HepG2 (cell line): Measurements from ENCODE around the gene IGF2. TPM values are rescaled to one million over a fixed set of nuclear protein-coding genes. Genes with fewer than 3 reads are reported as not detected.

Experiments
- ATRX ChIP-seq: sonication (generic); formaldehyde crosslinking; IDR thresholded peaks from 2 replicates; pipeline ENCODE4 v1.4.0; 2020; ENCODE audit warnings: missing genetic modification reagents, borderline replicate concordance
- BRF2 ChIP-seq: sonication (generic); formaldehyde crosslinking; IDR thresholded peaks from 2 replicates; pipeline ENCODE4 v1.8.1; 2022; ENCODE audit warnings: mild to moderate bottlenecking, missing genetic modification reagents
- CENPT ChIP-seq: sonication (generic); formaldehyde crosslinking; IDR thresholded peaks from 2 replicates; pipeline ENCODE4 v1.8.0; 2022; ENCODE audit warnings: low read depth, mild to moderate bottlenecking, moderate library complexity, missing genetic modification reagents
- ELK4 ChIP-seq: sonication (generic); formaldehyde crosslinking; IDR thresholded peaks from 2 replicates; pipeline ENCODE4 v1.9.0; 2021; ENCODE audit warnings: missing genetic modification reagents, borderline replicate concordance
- FOXP1 ChIP-seq, 2 experiments: fragments of 450-650 bp in 1 of 2; IDR thresholded peaks; 2 replicates each; pipeline ENCODE4 v1.6.1; 2017 to 2018; ENCODE audit warnings: antibody characterized with exemption in 1 of 2
- HMGXB4 ChIP-seq, 2 experiments: sonication (generic) in 1 of 2; formaldehyde crosslinking in 1 of 2; IDR thresholded peaks; 2 replicates each; pipeline versions ENCODE4 v1.4.0 to v1.6.1; 2018 to 2020; ENCODE audit warnings: missing genetic modification reagents in 2 of 2, borderline replicate concordance in 1 of 2, low read depth in 1 of 2, mild to moderate bottlenecking in 1 of 2, missing biosample characterization in 1 of 2
- MED13 ChIP-seq: sonication (generic); formaldehyde crosslinking; IDR thresholded peaks from 2 replicates; pipeline ENCODE4 v1.5.0; 2020; ENCODE audit warnings: missing genetic modification reagents
- MEIS2 ChIP-seq: sonication (generic); formaldehyde crosslinking; IDR thresholded peaks from 2 replicates; pipeline ENCODE4 v1.9.0; 2021; ENCODE audit warnings: mild to moderate bottlenecking, missing genetic modification reagents
- NR2C2 ChIP-seq: sonication (generic); formaldehyde crosslinking; IDR thresholded peaks from 2 replicates; pipeline ENCODE4 v1.4.0; 2020; ENCODE audit warnings: missing genetic modification reagents, mild to moderate bottlenecking, moderate library complexity, borderline replicate concordance
- RORA ChIP-seq: sonication (generic); formaldehyde crosslinking; IDR thresholded peaks from 2 replicates; pipeline ENCODE4 v1.5.0; 2020; ENCODE audit warnings: mild to moderate bottlenecking, missing genetic modification reagents, moderate library complexity
- SAFB2 ChIP-seq: sonication (generic); formaldehyde crosslinking; IDR thresholded peaks from 2 replicates; pipeline ENCODE4 v1.5.1; 2020; ENCODE audit warnings: missing genetic modification reagents, low read depth, mild to moderate bottlenecking, borderline replicate concordance
- SMARCE1 ChIP-seq: fragments of 450-650 bp; IDR thresholded peaks from 2 replicates; pipeline ENCODE4 v1.6.1; 2017; ENCODE audit warnings: borderline replicate concordance
- SRF ChIP-seq: IDR thresholded peaks from 2 replicates; pipeline ENCODE4 v1.6.1; 2011; ENCODE audit warnings: mild to moderate bottlenecking, low read depth, low read length, moderate library complexity
- ZBTB46 ChIP-seq: sonication (generic); formaldehyde crosslinking; IDR thresholded peaks from 2 replicates; pipeline ENCODE4 v1.4.0; 2020; ENCODE audit warnings: mild to moderate bottlenecking, missing genetic modification reagents, borderline replicate concordance
- ZBTB7A ChIP-seq: sonication (generic); formaldehyde crosslinking; IDR thresholded peaks from 2 replicates; pipeline ENCODE4 v1.8.0; 2022; ENCODE audit warnings: mild to moderate bottlenecking, missing genetic modification reagents
- ZNF124 ChIP-seq: sonication (generic); formaldehyde crosslinking; IDR thresholded peaks from 2 replicates; pipeline ENCODE4 v1.4.0; 2020; ENCODE audit warnings: missing genetic modification reagents
- ZNF333 ChIP-seq: sonication (generic); formaldehyde crosslinking; IDR thresholded peaks from 2 replicates; pipeline ENCODE4 v1.4.0; 2020; ENCODE audit warnings: mild to moderate bottlenecking, missing genetic modification reagents, borderline replicate concordance
- ZNF562 ChIP-seq: sonication (generic); formaldehyde crosslinking; IDR thresholded peaks from 2 replicates; pipeline ENCODE4 v1.8.0; 2022; ENCODE audit warnings: missing genetic modification reagents, borderline replicate concordance
- ZNF703 ChIP-seq: sonication (generic); formaldehyde crosslinking; IDR thresholded peaks from 2 replicates; pipeline ENCODE4 v1.5.1; 2020; ENCODE audit warnings: missing genetic modification reagents, mild to moderate bottlenecking, moderate library complexity, borderline replicate concordance
- polyA plus RNA-seq, 8 experiments: library from polyadenylated mRNA; depleted of rRNA in 3 of 8; stranded (reverse) in 7 of 8; unstranded in 1 of 8; fragments of >200 nt; fragmentation: Illumina TruSeq in 4 of 8; extraction: Trizol in 4 of 8; gene quantifications; 2 replicates each; pipeline versions ENCODE4 v1.2.1 to v1.2.3, GENCODE V29; 2011 to 2016; ENCODE audit warnings: low read depth in 4 of 8, missing spikeins in 1 of 8, mixed read lengths in 1 of 8; ENCODE audit not compliant: insufficient read depth in 1 of 8
- total RNA-seq, 5 experiments: library from RNA; depleted of rRNA; stranded (reverse); fragments of >200 nt; fragmentation: Illumina TruSeq; extraction: Trizol; gene quantifications; 2 replicates each; pipeline ENCODE4 v1.2.3, GENCODE V29; 2016; ENCODE audit warnings: low read depth in 1 of 5

Gene IGF2
- total and polyA plus RNA-seq, 2 of the 13 experiments (the other 11 are each of a cell fraction or from before 2014, with no cell fraction given) = 79.1 to 254 TPM

GRCh38 chr11:2130881-2131352, 8.3 kb downstream of the IGF2 start (continued):
- TF ChIP-seq NR2C2 (CRISPR knock-in tag) = no peak
- no peak for TF ChIP-seq ZBTB7A (CRISPR knock-in tag)
- TF ChIP-seq SRF = no peak
- no peak for TF ChIP-seq MED13
- TF ChIP-seq RORA = no peak
- TF ChIP-seq SAFB2 (CRISPR knock-in tag) = peak; percentile 9; the same call in 1 of the 2 replicates
- no peak for TF ChIP-seq ZNF333
- no peak for TF ChIP-seq HMGXB4 (CRISPR knock-in tag; IDR thresholded peaks at IDR 0.05; ENCODE audit: borderline replicate concordance in 1 of 2, low read depth in 1 of 2)
- TF ChIP-seq MEIS2 = no peak
- no peak for TF ChIP-seq BRF2 (CRISPR knock-in tag)
- no peak for TF ChIP-seq ZNF562 (CRISPR knock-in tag)
- TF ChIP-seq SMARCE1 = no peak
- no peak for TF ChIP-seq CENPT (CRISPR knock-in tag)
- no peak for TF ChIP-seq FOXP1 (IDR thresholded peaks at IDR 0.05)
- TF ChIP-seq FOXP1 (CRISPR knock-in tag; IDR thresholded peaks at IDR 0.05) = no peak
- TF ChIP-seq ELK4 (CRISPR knock-in tag) = no peak
- TF ChIP-seq ZBTB46 = no peak
- TF ChIP-seq ZNF703 (CRISPR knock-in tag) = no peak
- TF ChIP-seq ATRX (CRISPR knock-in tag) = no peak
- no peak for TF ChIP-seq ZNF124 (CRISPR knock-in tag)
